ENCODE measurements around the gene CBX8.
A peak's percentile ranks its signal among the peaks of the same experiment; 100 is the strongest.
"Not testable (repeated sequence)": the region's sequence is repeated elsewhere in the genome, so short reads cannot be mapped to it uniquely, and the experiment has no call there.

Gene CBX8

GRCh38 chr17:79776376-79777119 lies 20.3 kb downstream of the CBX8 start:
- Histone ChIP-seq H3K9ac (ENCODE audit: low read length) (no peak overlapping the region), H3K79me2 (ENCODE audit: low read length) (peaks cover 18% of the 10 kb centered on the region), H4K20me1 (ENCODE audit: insufficient read depth, low read length) (peaks cover 16% of the 10 kb centered on the region), H3K4me2 (ENCODE audit: low read length) (peak overlapping the region; percentile 94), H3K4me1 (ENCODE audit: low read length) (peaks cover 14% of the 10 kb centered on the region), H3K9me3 (ENCODE audit: insufficient read depth, low read length) (no peaks in the 10 kb centered on the region), H2AFZ (ENCODE audit: low read depth, low read length) (no peak overlapping the region), H3K36me3 (replicated peaks; ENCODE audit: low read depth, low read length) (peaks cover 16% of the 10 kb centered on the region), H3K27ac (ENCODE audit: low read length) (no peak overlapping the region), H3K27me3 (ENCODE audit: low read depth, low read length) (peaks cover 34% of the 10 kb centered on the region), H3K4me3 (ENCODE audit: low read length) (peak overlapping the region; percentile 80)
- TF ChIP-seq CTCF (IDR thresholded peaks at IDR 0.05; ENCODE audit: low read depth, low read length): no peak
- TF ChIP-seq EZH2phosphoT487 (IDR thresholded peaks at IDR 0.05; ENCODE audit: low read depth): no peak

GRCh38 chr17:79775632-79776031 lies 21.2 kb downstream of the CBX8 start:
- peaks cover 18% of the 10 kb centered on the region for H3K79me2 ChIP-seq (ENCODE audit: low read length)
- H3K4me1 ChIP-seq (ENCODE audit: low read length): peaks cover 14% of the 10 kb centered on the region
- TF ChIP-seq EZH2phosphoT487 (IDR thresholded peaks at IDR 0.05; ENCODE audit: low read depth) (no peak), CTCF (IDR thresholded peaks at IDR 0.05; ENCODE audit: low read depth, low read length) (no peak)
- H3K4me3 ChIP-seq (ENCODE audit: low read length): no peak overlapping the region
- H4K20me1 ChIP-seq (ENCODE audit: insufficient read depth, low read length): peaks cover 15% of the 10 kb centered on the region
- H3K9me3 ChIP-seq (ENCODE audit: insufficient read depth, low read length): no peaks in the 10 kb centered on the region
- H3K9ac ChIP-seq (ENCODE audit: low read length): no peak overlapping the region
- no peak overlapping the region for H2AFZ ChIP-seq (ENCODE audit: low read depth, low read length)
- H3K36me3 ChIP-seq (replicated peaks; ENCODE audit: low read depth, low read length): peaks cover 12% of the 10 kb centered on the region
- peaks cover 34% of the 10 kb centered on the region for H3K27me3 ChIP-seq (ENCODE audit: low read depth, low read length)
- H3K4me2 ChIP-seq (ENCODE audit: low read length): no peak overlapping the region
- H3K27ac ChIP-seq (ENCODE audit: low read length): no peak overlapping the region

GRCh38 chr17:79774561-79774975 lies 22.3 kb downstream of the CBX8 start:
- no peak overlapping the region for H3K4me2 ChIP-seq (ENCODE audit: low read length)
- H2AFZ ChIP-seq (ENCODE audit: low read depth, low read length): no peak overlapping the region
- H4K20me1 ChIP-seq (ENCODE audit: insufficient read depth, low read length): peaks cover 6% of the 10 kb centered on the region; the same call in 1 of the 2 replicates
- H3K4me3 ChIP-seq (ENCODE audit: low read length): no peak overlapping the region
- peaks cover 14% of the 10 kb centered on the region for H3K4me1 ChIP-seq (ENCODE audit: low read length)
- peaks cover 15% of the 10 kb centered on the region for H3K79me2 ChIP-seq (ENCODE audit: low read length)
- TF ChIP-seq EZH2phosphoT487 (IDR thresholded peaks at IDR 0.05; ENCODE audit: low read depth) (no peak), CTCF (IDR thresholded peaks at IDR 0.05; ENCODE audit: low read depth, low read length) (no peak)
- peaks cover 34% of the 10 kb centered on the region for H3K27me3 ChIP-seq (ENCODE audit: low read depth, low read length)
- no peaks in the 10 kb centered on the region for H3K9me3 ChIP-seq (ENCODE audit: insufficient read depth, low read length)
- H3K27ac ChIP-seq (ENCODE audit: low read length): no peak overlapping the region
- H3K9ac ChIP-seq (ENCODE audit: low read length): no peak overlapping the region
- peaks cover 3% of the 10 kb centered on the region for H3K36me3 ChIP-seq (replicated peaks; ENCODE audit: low read depth, low read length)

- H3K27ac ChIP-seq (ENCODE audit: low read length); H3K4me2 ChIP-seq (ENCODE audit: low read length); H3K79me2 ChIP-seq (ENCODE audit: low read length); H3K9ac ChIP-seq (ENCODE audit: low read length); H3K36me3 ChIP-seq (replicated peaks; ENCODE audit: low read depth, low read length); H3K4me3 ChIP-seq (ENCODE audit: low read length); H2AFZ ChIP-seq (ENCODE audit: low read depth, low read length); H3K9me3 ChIP-seq (ENCODE audit: insufficient read depth, low read length); H4K20me1 ChIP-seq (ENCODE audit: insufficient read depth, low read length); H3K4me1 ChIP-seq (ENCODE audit: low read length): not testable (repeated sequence)
- H3K27me3 ChIP-seq (ENCODE audit: low read depth, low read length): peaks cover 34% of the 10 kb centered on the region
Measured at GRCh38 chr17:79772726-79773125, 24.2 kb downstream of the CBX8 start.

All from OCI-LY3 (cell line).